Cortex of kidney (tissue), 1 donor: Measurements from ENCODE around the gene POU2AF1.
"Not testable (repeated sequence)": the region's sequence is repeated elsewhere in the genome, so short reads cannot be mapped to it uniquely, and the experiment has no call there.

Source experiments
- DNase-seq: peaks from one replicate; lab custom pipeline; 2025; lab: John Stamatoyannopoulos, UW

The POU2AF1 gene

DNA sequence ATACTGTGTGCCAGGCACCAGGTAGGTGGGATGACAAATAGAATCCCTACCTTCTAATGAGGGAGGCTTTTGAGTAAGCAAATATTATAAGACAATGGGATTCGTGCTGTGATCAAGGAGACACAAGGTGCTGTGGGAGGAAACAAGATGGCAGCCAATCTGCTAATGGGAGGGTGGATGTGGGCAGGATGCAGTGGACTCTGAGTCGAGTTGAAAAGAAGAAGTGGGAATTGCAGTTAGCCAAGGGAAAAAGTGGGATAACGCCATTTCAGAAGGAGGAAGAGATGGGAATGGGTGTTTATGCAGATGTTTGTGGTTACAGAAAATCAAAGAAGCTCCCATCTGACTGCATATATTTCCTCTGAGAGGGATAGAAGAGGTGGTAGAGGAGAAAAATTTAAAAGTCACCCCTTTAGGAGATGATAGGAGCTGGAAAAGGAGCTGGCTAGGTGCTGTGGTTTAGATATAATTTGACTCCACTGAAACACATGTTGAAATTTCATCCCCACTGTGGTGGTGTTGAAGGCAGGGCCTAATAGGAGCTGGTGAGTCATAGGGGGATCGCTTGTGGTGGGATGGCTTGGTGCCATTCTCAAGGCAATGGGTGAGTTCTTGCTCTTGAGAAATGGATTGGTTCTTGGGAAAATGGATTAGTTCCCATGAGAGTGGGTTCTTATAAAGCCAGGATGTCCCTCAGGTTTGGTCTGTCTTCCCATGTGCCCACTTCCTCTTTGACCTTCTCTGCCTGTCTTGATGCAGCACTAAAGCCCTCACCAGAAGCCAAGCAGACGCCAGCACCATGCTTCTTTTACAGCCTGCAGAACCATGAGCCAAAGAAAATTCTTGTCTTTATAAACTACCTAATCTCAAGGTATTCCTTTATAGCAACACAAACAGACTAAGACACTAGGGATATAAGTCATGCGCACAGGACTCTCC is 30.0 kb upstream of the POU2AF1 start:
- no peak for DNase-seq

- no peak for DNase-seq
Measured at GRCh38 chr11:111407652-111408051, 28.6 kb upstream of the POU2AF1 start.

DNA sequence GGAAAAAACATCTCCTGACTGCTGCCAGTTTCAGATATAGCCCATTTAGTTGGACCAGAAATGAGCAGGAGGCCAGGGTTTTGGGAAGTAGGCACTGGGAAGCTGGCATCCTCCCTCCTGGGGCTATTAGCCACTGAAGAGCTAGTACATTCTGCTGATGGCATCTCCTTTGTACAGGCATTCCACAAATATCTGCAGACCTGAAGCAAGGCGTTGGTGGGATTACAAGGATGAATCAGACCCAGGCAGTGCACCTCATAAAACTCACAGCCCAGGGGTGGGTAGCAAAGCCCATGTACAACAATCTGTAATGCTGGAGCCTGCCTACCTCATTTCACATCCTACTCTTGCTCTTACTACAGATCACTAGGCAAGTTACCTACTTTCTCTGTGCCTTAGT is 27.5 kb upstream of the POU2AF1 start:
- no peak for DNase-seq

GRCh38 chr11:111406091-111406490 is 27.0 kb upstream of the POU2AF1 start:
- DNase-seq = no peak

DNA sequence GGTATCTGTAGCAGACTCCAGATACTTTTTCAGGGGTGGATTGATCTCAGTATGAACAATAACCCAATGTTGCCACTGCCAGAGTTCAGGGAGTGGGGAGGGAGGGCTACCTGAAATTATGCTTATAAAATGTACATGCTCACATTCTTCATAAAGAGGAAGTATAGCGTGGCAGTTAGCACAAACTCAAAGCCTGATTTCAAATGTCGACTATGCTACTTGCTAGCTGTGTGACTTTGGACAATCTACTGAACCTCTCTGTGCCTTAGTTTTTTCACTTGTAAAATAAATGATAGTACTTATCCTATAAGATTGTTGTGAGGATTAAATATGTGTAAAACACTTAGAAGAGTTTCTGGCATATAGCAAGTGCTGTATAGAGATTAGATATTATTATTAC is 26.5 kb upstream of the POU2AF1 start:
- DNase-seq = no peak

DNA sequence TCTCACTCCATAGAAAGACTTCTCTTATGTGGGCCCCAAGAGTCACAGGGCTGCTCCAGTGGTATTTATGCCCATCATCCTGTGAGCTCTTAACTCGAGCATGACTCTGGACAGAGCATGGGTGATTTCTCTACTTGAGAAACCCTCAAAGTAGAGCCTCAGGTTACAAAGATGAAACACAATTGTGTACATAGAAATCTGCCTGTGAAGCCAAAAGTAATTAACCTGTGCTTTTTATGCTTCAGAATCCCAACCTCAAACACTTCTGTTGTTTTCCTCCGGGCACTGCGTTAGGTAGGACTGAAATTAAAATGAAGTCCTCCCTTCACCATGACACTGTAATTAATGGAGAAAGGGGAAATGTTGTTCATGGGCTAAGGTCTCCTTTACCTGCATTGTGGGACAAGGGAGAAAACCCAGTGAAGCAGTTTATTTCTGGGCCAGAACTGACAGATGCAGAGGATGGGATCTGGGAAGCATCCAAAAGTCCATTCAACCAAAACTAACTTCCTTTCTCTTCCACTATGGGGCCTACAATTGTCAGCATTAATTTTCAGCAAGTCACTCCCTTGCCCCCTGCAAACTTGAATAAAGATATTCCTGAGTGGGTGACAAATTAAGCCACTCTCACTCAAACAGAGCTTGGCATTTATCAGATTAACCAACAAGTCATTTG is 24.1 kb upstream of the POU2AF1 start:
- DNase-seq = no peak

- DNase-seq = no peak
Measured at GRCh38 chr11:111402411-111402810, 23.3 kb upstream of the POU2AF1 start.

- not testable (repeated sequence) for DNase-seq
Measured at GRCh38 chr11:111401957-111402356, 22.9 kb upstream of the POU2AF1 start.

GRCh38 chr11:111400595-111400994 is 21.5 kb upstream of the POU2AF1 start:
- no peak for DNase-seq

DNA sequence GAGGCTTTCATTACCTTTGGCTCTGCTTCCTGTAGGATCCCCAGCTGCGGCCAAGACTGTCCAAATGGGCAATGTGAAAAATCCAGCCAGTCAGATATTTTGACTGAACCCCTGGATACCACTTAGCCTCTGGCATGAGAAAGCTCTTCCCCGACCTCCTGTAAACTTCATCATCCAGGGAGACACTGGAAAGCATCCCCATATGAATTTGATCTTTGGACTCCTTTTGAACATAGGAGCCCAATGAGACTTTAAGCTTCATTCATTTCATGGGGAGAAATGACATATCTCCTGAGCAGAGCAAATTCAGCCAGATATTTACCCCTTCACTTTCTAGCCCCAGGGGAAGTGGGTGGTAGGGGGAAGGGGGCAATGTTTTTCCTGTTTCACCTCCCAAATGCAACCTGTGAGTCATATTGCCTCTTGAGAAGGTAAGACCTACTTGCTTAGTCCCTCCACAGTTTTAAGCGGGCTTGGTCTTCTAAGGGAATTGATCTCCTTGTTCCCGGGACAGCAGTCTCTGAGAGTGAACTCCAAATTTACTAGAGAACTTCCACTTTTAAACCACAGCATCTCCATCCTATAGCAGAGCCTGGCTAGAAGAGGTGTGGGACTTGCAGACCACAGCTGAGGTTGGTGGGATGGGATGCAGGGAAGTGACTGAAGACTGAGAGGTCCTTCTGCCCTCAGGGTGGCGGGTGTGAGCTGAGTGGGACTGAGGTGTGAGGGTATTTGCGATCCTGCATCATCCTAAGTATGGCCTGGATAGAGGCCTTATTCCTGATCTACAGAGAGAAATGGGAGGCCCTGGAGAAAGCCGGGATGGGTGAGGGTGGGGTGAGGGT is 20.3 kb upstream of the POU2AF1 start:
- DNase-seq = no peak

- DNase-seq = no peak
Measured at GRCh38 chr11:111397034-111397433, 18.0 kb upstream of the POU2AF1 start.

DNA sequence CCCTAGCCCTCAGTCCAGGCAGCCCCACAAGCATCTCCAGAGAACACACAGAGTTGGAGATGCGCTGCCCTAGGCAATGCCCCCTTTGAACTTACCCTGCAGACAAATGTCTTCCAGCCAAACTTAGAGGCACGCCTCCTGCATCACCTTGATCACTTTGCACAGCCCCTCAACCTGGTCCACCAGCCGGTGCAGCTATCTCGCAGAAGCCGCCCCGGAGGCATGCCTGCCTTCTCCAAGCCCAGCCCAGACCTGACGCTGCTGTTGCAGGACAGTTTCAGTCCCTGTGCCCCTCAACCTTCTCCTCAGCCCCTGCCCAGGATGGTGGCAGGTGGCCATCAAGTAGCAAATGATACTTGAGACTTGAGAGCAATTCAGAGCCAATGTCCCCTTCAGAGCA is 16.7 kb upstream of the POU2AF1 start:
- DNase-seq = no peak

DNA sequence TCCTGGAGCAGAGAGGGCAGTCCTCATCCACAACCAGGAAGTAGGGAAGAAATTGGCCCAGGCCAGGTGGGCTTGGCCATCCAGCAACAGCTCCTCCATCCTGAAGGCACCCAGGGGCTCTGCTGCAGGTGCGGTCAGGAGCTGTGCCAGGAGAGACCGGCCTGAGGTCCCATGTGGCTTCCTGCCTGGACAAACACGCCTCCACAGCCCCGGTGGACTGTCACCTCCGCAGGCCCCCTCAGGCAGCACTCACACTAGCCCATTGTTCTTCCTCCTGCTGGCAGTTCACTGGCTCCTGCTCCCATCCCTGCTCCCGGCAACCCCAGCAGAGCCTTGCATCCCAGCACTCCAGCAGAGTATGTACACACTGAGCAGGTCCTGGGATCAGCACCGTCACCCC is 16.0 kb upstream of the POU2AF1 start:
- DNase-seq = no peak

DNA sequence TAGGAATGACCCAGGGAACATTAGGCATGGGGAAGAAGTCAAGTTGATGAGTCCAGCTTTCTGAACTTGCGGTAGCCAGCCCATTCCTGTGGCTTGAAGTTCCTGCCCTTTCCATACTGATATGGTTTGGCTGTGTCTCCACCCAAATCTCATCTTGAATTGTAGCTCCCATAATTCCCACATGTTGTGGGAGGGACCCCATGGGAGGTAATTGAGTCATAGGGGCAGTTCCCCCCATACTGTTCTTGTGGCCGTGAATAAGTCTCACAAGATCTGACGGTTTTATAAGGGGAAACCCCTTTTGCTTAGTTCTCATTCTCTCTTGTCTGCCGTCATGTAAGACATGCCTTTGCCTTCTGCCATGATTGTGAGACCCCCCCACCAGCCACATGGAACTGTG is 15.1 kb upstream of the POU2AF1 start:
- DNase-seq = not testable (repeated sequence)

DNA sequence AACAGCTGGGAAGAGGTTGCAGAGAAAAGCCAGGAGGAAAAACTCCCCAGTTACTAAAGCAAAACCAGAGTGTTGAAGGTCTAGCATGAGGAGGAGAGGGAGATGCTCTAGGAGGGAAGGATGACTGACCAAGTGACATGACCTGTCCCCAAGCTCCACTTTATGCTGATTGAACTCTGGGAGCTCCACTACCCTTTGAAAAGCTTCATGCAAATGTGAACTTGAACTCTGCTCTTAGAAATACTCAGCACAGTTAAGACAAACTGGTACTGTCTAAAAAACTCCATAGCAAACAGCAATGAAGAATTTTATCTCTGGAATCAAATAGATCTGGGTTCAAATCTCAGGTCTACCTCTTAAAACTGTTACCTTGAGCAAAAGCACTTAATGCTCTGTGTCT is 14.5 kb upstream of the POU2AF1 start:
- no peak for DNase-seq

GRCh38 chr11:111393096-111393495 is 14.0 kb upstream of the POU2AF1 start:
- DNase-seq = no peak

GRCh38 chr11:111392552-111392951 is 13.5 kb upstream of the POU2AF1 start:
- no peak for DNase-seq

- no peak for DNase-seq
Measured at GRCh38 chr11:111391328-111392124, 12.5 kb upstream of the POU2AF1 start.

GRCh38 chr11:111388842-111389241 is 9.8 kb upstream of the POU2AF1 start:
- DNase-seq = no peak

DNA sequence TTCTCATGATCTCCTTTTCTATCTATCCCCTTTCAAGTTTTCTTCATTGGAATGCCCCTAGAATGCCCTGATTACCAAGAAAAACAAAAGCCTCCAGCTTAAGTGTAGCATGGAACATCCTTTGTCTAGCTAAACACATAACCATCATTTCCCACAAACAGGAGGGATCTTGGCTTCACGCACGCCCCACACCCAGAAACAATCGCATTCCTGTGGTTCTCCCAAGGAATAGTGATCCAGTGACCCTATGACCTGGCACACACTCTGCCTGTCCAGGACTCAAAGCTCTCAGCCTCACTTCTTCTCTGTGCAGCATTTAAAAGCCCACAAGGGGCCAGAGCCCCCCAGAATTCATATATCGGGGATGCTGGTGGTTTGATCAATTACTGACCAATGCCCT is 9.3 kb upstream of the POU2AF1 start:
- DNase-seq = no peak

DNA sequence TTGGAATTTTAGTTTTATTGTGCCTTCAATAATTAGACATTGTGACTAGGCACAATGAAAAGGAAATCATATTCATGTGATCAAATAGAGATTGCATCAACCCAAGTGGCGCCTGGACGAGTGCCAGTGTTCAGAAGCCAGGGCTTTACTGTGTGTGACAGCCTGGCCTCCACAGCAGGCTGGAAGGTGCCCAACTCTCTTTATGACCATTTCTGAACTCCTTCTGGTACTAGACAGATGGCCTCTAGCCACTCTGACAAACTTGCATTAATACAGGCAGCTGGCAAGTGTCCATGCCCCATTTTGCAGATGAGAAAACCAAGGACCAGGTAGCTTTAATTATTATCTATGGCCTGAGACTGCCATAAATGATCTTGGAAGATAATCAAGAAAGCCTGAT is 8.3 kb upstream of the POU2AF1 start:
- no peak for DNase-seq
